WTC11 (cell line): Measurements from ENCODE around the gene SYNDIG1. TPM values are rescaled to one million over a fixed set of nuclear protein-coding genes. Genes with fewer than 3 reads are reported as not detected.

Experiments used
- ARID4B ChIP-seq: sonication (generic); formaldehyde crosslinking; IDR thresholded peaks from 2 replicates; pipeline ENCODE4 v1.8.0; 2023; ENCODE audit warnings: missing genetic modification reagents, mild to moderate bottlenecking, borderline replicate concordance
- CREB1 ChIP-seq: sonication (generic); formaldehyde crosslinking; IDR thresholded peaks from 2 replicates; pipeline ENCODE4 v1.8.0; 2023; ENCODE audit warnings: mild to moderate bottlenecking, missing genetic modification reagents
- ELF4 ChIP-seq: sonication (generic); formaldehyde crosslinking; IDR thresholded peaks from 2 replicates; pipeline ENCODE4 v1.8.1; 2022; ENCODE audit warnings: low read depth, mild to moderate bottlenecking, moderate library complexity, missing genetic modification reagents
- EMX1 ChIP-seq: fragments of 250-450 bp; sonication (Bioruptor Pico); IDR thresholded peaks from 2 replicates; pipeline ENCODE4 v1.8.0; 2021; ENCODE audit warnings: mild to moderate bottlenecking
- FOXP1 ChIP-seq: sonication (generic); formaldehyde crosslinking; IDR thresholded peaks from 2 replicates; pipeline ENCODE4 v1.8.0; 2022; ENCODE audit warnings: missing genetic modification reagents, mild to moderate bottlenecking, moderate library complexity, borderline replicate concordance
- HMGA2 ChIP-seq: fragments of 250-450 bp; sonication (Bioruptor Pico); IDR thresholded peaks from 2 replicates; pipeline ENCODE4 v1.4.0; 2021; ENCODE audit warnings: mild to moderate bottlenecking, moderate library complexity
- KAT7 ChIP-seq: sonication (generic); formaldehyde crosslinking; IDR thresholded peaks from 2 replicates; pipeline ENCODE4 v1.8.1; 2023; ENCODE audit warnings: missing genetic modification reagents, mild to moderate bottlenecking, borderline replicate concordance
- NFE2L1 ChIP-seq: sonication (generic); formaldehyde crosslinking; IDR thresholded peaks from 2 replicates; pipeline ENCODE4 v1.8.1; 2023; ENCODE audit warnings: missing genetic modification reagents
- NR1H2 ChIP-seq: sonication (generic); formaldehyde crosslinking; IDR thresholded peaks from 2 replicates; pipeline ENCODE4 v1.9.0; 2021; ENCODE audit warnings: mild to moderate bottlenecking, moderate library complexity, missing genetic modification reagents
- STAT6 ChIP-seq: sonication (generic); formaldehyde crosslinking; conservative IDR thresholded peaks from 2 replicates; pipeline ENCODE4 v1.8.1; 2023; ENCODE audit warnings: mild to moderate bottlenecking, low read depth, missing genetic modification reagents, moderate library complexity
- TP53 ChIP-seq: sonication (generic); formaldehyde crosslinking; IDR thresholded peaks from 2 replicates; pipeline ENCODE4 v1.8.1; 2023; ENCODE audit warnings: mild to moderate bottlenecking, missing genetic modification reagents
- USF2 ChIP-seq: sonication (generic); formaldehyde crosslinking; IDR thresholded peaks from 2 replicates; pipeline ENCODE4 v1.8.1; 2023; ENCODE audit warnings: mild to moderate bottlenecking, missing genetic modification reagents, moderate library complexity
- ZBTB21 ChIP-seq: sonication (generic); formaldehyde crosslinking; IDR thresholded peaks from 2 replicates; pipeline ENCODE4 v1.8.1; 2023; ENCODE audit warnings: mild to moderate bottlenecking, missing genetic modification reagents, borderline replicate concordance
- ZNF232 ChIP-seq: sonication (generic); formaldehyde crosslinking; IDR thresholded peaks from 2 replicates; pipeline ENCODE4 v1.8.0; 2022; ENCODE audit warnings: mild to moderate bottlenecking, missing genetic modification reagents
- ZNF396 ChIP-seq: fragments of 250-450 bp; sonication (Bioruptor Pico); IDR thresholded peaks from 2 replicates; pipeline ENCODE4 v1.8.0; 2021; ENCODE audit warnings: mild to moderate bottlenecking, moderate library complexity, borderline replicate concordance
- ZNF416 ChIP-seq: fragments of 250-450 bp; sonication (Bioruptor Pico); IDR thresholded peaks from 2 replicates; pipeline ENCODE4 v1.9.0; 2021; ENCODE audit warnings: mild to moderate bottlenecking, inconsistent platforms
- ZNF512 ChIP-seq: sonication (generic); formaldehyde crosslinking; IDR thresholded peaks from 2 replicates; pipeline ENCODE4 v1.8.1; 2022; ENCODE audit warnings: missing genetic modification reagents, borderline replicate concordance
- ZSCAN18 ChIP-seq: fragments of 250-450 bp; sonication (Bioruptor Pico); IDR thresholded peaks from 2 replicates; pipeline ENCODE4 v2.1.2; 2022; ENCODE audit warnings: mild to moderate bottlenecking, moderate library complexity
- total RNA-seq: library from RNA; stranded (reverse); gene quantifications from 3 replicates; pipeline ENCODE4 v1.2.3, GENCODE V29; 2021
- TF ChIP-seq, protein P1 (sequence below): fragments of 250-450 bp; sonication (Bioruptor Pico); IDR thresholded peaks from 2 replicates; pipeline ENCODE4 v1.8.0; 2021; ENCODE audit warnings: mild to moderate bottlenecking
- TF ChIP-seq, protein P2 (sequence below): sonication (generic); formaldehyde crosslinking; IDR thresholded peaks from 2 replicates; pipeline ENCODE4 v1.8.0; 2022; ENCODE audit warnings: mild to moderate bottlenecking, missing genetic modification reagents

The SYNDIG1 gene
- total RNA-seq, 1 experiment from 2014 or later, result 6.4 TPM

DNA sequence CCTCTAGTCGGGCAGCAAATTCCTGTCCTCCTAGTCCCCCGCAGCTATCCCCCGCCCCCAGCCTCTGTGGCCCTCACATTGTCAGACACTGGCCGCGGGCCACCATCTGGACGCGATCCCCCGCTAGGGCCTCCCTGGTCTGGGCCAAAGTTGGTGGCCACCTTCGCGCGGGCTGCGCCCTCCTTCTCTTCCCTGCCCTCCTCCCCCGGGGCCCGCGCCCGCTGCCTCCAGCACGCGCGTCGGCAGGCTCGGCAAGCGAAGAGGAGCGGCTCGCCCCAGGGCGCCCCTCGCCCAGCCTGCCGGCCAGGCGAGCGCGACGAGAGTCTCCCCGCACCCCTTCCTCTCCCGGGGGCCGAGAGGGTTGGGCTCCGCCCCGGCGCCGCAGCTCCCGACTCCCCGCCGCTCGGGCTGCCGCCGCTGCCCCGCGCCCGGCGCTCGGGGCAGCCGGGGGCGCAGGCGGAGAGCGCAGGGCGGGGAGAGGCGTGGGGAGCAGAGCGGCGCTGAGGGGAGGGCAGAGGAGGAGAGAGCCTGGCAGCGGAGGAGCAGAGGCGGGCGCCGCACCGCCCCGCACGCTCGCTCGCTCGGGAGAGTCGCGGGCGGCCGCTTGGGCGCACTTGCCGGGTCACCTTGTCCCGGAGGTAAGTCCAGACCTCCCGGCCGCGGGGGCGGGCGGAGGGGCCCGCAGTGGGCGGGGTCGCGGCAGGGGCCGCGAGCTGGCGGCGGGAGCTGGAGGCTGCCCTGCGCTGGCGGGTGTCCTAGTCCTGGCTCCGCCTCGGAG is at the start of gene SYNDIG1 (continued):
- no peak for TF ChIP-seq HMGA2 (CRISPR knock-in tag)
- no peak for TF ChIP-seq ZNF396
- no peak for TF ChIP-seq ZNF232 (CRISPR knock-in tag)
- no peak for TF ChIP-seq ZNF512 (CRISPR knock-in tag)
- no peak for TF ChIP-seq USF2 (CRISPR knock-in tag)
- TF ChIP-seq EMX1 (CRISPR knock-in tag), result no peak
- TF ChIP-seq ELF4 (CRISPR knock-in tag), result no peak
- no peak for TF ChIP-seq ZSCAN18 (CRISPR knock-in tag)
- no peak for TF ChIP-seq NR1H2 (CRISPR knock-in tag)
- TF ChIP-seq NFE2L1 (CRISPR knock-in tag), result no peak
- no peak for TF ChIP-seq CREB1 (CRISPR knock-in tag)
- TF ChIP-seq, protein P1, sequence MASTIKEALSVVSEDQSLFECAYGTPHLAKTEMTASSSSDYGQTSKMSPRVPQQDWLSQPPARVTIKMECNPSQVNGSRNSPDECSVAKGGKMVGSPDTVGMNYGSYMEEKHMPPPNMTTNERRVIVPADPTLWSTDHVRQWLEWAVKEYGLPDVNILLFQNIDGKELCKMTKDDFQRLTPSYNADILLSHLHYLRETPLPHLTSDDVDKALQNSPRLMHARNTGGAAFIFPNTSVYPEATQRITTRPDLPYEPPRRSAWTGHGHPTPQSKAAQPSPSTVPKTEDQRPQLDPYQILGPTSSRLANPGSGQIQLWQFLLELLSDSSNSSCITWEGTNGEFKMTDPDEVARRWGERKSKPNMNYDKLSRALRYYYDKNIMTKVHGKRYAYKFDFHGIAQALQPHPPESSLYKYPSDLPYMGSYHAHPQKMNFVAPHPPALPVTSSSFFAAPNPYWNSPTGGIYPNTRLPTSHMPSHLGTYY (CRISPR knock-in tag), result no peak
- TF ChIP-seq FOXP1, result no peak
- no peak for TF ChIP-seq TP53
- no peak for TF ChIP-seq ZBTB21
- no peak for TF ChIP-seq STAT6 (CRISPR knock-in tag)
- TF ChIP-seq, protein P2, sequence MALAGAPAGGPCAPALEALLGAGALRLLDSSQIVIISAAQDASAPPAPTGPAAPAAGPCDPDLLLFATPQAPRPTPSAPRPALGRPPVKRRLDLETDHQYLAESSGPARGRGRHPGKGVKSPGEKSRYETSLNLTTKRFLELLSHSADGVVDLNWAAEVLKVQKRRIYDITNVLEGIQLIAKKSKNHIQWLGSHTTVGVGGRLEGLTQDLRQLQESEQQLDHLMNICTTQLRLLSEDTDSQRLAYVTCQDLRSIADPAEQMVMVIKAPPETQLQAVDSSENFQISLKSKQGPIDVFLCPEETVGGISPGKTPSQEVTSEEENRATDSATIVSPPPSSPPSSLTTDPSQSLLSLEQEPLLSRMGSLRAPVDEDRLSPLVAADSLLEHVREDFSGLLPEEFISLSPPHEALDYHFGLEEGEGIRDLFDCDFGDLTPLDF (CRISPR knock-in tag), result no peak
- peak; percentile 31; the same call in 1 of the 2 replicates for TF ChIP-seq KAT7 (CRISPR knock-in tag)
- peak; percentile 50; the same call in 1 of the 2 replicates for TF ChIP-seq ARID4B (CRISPR knock-in tag)
- TF ChIP-seq ZNF416 (CRISPR knock-in tag), result no peak
